Measurements from ENCODE around the gene CPT2.

The CPT2 gene

DNA sequence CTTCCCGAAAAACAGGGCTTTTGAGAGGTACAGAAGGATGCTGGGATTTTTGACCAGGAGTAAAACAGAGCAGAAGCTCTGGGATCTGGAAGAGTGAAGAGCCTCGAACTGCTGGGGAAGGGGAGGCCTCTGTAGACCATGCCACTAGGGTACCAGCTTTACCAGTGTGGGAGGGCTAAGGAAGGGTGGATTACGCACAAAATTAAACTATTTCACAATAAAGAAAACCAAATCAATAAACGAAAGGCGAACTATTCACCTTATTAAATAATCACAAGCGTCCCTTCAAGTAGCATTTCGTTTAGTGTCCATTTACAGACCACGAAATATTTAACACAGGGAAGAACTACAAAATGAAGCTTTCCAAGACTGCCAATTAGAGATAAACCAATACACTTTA, 23.1 kb downstream of the CPT2 start:
- no peak for DNase-seq (ENCODE audit: low read depth)

DNA sequence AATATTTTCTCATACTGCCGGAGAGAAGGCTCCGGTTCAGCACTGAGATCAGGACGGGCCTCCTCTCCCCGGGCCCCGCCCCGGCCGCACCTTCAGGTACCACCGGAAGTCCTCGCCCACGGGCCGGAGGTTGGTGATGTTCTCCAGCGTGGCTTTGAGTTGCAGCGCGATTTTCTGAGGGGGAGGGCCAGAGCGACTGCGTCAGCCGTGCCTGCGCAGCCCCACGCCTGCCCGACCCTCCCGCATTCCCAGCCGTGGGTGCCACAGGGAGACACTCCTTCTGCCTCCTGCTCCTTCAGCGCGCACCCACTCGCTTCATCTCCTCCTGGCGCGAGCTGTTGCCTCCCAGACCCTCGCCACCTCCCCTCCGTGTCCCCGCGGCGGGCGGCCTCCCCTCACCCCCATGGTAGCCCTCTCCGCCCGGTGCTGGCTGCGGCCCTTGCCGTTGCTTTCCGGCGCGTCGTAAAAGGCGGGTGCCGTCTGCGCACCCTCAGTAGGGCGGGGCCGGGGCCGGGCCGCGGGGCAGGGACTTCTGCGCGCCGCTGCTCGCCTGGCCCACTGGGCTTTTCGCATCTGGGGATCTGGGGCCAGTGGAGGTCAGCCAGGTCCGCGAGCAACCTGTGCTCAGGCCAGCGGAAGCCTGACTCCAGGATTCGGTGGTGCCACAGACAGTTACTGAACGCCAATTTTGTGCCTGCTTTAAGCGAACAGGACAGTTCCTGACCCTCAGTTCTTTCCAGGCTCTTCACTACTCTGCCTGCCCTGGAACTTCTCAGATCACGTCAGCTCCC, 23.7 kb downstream of the CPT2 start, which contains the start of gene CZIB:
Gene CZIB, minus strand, starts transcription at position 464 of the 791 bp plus-strand sequence. Its CDS starts 59 bp downstream, at position 405.
- DNase-seq (ENCODE audit: low read depth): peak; percentile 82

DNA sequence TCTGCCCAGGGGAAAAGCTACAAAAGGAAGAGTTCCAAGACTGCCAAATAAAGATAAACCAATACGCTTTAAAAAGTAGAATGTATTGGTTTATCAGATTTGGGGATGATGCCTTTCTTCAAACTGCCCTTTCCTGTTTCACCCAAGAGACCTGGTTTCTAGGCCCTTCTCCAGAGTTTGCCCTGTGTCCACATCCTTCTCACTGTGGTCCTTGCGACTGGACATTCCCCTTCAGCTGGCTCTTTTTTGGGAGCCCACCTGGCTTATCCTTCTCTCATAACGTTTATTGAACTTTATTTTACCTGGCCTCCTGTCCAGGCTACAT, 24.3 kb downstream of the CPT2 start:
- DNase-seq (ENCODE audit: low read depth): no peak

DNA sequence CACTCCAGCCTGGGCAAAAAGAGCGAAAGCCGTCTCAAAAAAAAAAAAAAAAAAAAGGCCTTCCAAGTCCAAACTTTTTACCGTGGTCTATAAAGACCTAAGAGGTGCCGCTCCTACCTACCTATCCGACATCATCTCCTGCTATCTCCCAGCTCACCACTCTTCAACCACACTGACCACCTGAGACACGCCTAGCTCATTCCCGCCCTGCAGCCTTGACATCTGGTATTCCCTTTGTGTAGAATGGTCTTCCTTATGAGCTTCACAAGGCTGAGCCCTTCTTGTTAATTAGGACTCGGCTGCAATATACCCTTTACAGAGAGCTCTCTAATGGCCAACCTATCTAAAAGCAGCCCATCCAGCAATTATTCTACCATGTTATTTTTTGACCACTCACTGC, 41.0 kb downstream of the CPT2 start:
- no peak for DNase-seq (ENCODE audit: low read depth)

GRCh38 chr1:53238197-53239155, 41.9 kb downstream of the CPT2 start, which contains the start of gene MAGOH:
MAGOH (minus strand) TSS chr1:53238518; CDS start chr1:53238448, 70 bp downstream.
- DNase-seq (ENCODE audit: low read depth): peak; percentile 92

DNA sequence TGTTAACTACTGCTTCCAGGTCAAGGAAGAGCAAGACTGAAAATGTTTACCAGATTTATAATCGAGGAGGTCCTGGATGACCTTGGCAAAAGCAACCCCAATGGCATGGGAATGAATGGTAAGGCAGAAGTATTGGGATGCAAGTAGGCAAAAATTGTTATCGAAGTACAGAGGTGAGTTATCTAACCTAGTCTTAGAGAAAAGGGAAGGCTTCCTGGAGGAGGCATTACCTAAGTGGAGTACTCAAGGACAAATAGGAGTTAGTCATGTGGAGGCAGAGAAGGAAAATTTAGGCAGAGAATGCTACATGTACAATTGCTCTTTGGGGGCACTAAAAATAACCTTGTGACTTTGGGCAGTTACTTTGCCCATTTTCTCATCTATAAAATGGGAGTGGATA, 45.2 kb downstream of the CPT2 start:
- DNase-seq (ENCODE audit: low read depth): no peak

- no peak for DNase-seq (ENCODE audit: low read depth)
Measured at GRCh38 chr1:53242381-53242780, 45.8 kb downstream of the CPT2 start.

GRCh38 chr1:53244141-53244540, 47.5 kb downstream of the CPT2 start:
- DNase-seq (ENCODE audit: low read depth): no peak

DNA sequence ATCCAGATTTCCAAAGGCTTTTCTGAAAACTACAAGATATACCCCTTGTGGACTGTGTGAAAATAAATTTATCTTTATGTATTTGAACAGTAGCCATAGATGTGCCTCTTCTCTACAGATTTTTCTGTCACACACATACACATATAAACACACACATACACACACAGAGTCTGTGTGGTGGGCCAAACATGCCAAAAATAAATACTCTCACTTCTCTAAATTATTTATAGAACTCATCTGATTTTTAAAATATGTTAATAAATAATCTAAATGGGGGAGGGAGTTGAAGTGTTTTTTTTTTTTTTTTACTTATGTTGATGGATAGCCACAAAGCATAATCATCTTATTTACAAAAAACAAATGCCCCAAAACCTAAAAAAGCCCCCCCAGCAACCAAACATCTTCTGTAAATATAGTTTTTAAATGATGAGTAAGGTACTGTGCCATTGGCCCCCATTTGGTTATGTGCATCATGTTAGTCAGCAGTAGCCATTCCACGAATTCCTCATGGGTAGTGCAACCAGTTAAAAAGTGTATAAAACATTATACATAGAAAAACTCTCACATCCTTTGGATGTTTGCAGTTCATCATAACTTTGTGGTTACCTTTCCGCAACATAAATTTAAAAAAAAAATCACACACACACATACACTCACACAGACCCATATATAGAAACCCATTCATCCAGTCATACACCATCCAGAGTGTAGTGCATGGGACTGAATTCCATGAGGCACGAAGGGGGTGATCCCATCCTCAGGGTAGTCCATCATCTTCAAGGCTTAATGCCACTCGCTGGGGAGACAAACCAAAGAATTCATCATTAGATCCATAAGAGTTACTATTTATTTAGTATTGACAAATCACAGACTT, 49.9 kb downstream of the CPT2 start:
- no peak for DNase-seq (ENCODE audit: low read depth)

- no peak for DNase-seq (ENCODE audit: low read depth)
Measured at GRCh38 chr1:53249706-53250105, 53.1 kb downstream of the CPT2 start.

DNA sequence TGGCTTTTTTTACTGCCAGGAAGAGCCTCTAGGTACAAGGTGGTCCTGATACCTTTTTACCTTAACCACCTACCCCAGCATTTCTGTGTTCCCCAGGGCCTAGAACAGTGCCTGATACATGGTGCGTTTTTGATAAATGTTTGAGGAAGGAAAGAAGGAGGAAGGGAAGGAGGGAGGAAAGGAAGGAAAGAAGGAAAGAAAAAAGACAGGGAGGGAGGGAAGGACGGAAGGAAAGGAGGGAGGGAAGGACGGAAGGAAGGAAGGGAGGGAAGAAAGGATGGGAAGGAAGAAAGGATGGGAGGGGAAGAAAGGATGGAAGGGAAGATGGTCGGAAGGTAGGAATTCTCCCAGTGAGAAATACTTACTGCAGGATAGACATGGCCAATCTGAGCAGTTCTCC, 53.7 kb downstream of the CPT2 start:
- no peak for DNase-seq (ENCODE audit: low read depth)

- DNase-seq (ENCODE audit: low read depth): no peak
Measured at GRCh38 chr1:53254011-53254640, 57.5 kb downstream of the CPT2 start.

GRCh38 chr1:53255031-53255430, 58.4 kb downstream of the CPT2 start:
- DNase-seq (ENCODE audit: low read depth): no peak

DNA sequence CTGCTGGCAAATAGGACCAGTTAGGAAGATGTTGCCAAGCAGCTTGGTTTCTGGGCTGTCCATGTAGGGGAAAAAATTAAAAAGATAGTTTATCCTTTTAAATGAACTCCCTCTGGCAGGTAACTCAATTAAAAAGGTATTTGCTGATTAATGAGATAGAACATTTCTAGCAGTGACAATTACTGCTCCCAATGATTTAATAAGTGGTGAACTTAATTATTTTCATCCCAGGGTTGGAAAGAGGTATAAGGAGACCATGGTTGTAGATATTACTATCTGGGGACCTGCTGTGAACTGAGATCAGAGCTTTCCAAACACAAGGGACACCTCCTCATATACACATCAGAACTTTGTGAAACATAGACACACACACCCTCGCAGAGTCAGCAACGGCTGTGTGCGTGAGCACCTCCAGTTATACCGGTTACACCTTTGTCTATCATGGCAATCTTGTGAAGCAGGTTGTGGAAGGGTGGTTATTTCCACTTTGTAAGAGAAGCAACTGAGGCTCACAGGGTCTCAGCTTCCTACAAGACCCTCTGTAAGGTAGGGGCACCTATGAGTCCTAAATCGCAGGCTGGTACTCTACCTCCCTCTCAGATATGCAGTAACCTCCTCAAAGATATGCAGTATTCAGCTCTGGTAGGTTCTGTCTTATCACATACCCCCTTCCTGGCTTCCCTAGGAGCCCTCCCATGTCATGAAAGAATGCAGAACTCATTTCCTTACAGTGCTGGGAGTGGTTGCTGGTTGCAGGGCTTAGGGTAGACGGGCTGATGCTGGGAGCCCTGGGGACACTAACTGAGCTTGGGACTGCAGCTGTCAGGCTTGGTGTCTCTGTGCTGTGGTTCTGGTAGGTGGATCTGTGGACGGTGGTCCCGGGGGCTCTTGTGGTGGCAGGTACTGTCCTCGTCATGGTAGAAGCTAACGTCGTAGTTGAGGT, 60.2 kb downstream of the CPT2 start:
- no peak for DNase-seq (ENCODE audit: low read depth)

- DNase-seq (ENCODE audit: low read depth): no peak
Measured at GRCh38 chr1:53257454-53258081, 60.9 kb downstream of the CPT2 start.

DNA sequence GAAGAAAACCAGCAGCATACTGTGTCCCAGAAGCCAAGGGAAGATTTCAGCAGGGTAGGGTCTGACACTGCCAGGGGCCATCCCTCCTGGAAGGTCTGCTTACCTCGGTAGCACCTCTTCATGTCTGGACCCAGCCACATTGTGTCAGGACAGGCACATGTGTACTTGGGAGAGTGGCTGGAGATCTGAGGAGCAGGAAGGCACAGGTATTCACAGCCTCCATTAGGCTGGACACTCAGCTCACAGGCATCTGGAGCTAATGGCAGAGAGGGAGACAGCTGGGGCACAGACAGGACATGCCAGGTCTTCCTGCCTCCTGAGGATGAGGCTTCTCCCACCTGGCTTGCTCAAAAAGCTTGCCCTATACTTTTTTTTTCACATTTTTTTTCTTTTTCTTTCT, 61.6 kb downstream of the CPT2 start:
- no peak for DNase-seq (ENCODE audit: low read depth)

- no peak for DNase-seq (ENCODE audit: low read depth)
Measured at GRCh38 chr1:53259932-53260331, 63.3 kb downstream of the CPT2 start.

DNA sequence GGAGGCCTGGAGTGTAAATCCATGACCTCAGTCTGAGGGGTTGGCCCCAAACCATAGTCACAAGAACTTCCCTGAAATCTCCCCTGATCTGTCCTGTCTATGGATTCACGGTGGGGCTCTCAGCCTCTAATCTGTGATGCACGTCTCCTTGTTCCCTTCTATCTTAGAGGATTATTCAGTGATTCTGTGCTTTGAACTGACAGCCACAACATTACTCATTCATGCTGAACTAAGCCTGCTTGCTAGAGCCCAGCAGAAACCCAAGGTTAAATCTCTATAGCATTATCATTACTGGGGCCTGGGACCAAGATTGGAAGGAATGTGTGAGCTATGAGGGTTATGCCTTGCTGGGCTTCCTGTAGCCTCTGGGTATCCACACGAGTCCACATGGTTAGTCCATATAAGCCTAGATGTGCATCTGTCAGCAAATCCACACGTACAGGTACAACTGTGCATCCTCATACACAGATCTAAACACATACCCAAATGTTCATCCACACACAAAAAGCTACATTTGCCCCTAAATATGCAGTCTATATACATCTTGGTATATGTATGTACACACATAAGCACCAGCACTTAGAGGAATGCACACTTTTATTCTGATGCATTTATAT, 64.1 kb downstream of the CPT2 start:
- no peak for DNase-seq (ENCODE audit: low read depth)

DNA sequence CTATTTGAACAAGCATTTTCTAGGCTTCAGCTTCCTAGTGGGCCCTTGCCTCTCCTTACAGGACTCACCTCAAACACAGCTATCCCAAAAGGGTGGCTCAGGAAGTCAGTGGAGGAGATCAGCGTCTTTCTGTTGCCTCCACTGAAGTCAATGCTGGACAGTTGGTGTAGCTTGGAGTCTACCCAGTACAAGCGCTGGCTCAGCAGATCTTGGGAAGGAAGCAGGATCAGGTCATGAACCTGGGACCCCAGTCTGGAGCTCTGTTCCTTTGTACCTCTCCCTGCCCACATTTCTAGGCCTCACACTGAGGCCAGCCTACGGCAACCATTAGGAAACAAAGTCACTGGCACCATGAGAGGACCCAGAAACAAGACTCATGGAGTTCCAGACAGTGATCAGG, 65.4 kb downstream of the CPT2 start:
- no peak for DNase-seq (ENCODE audit: low read depth)
